Gastroesophageal sphincter (tissue), 3 donors: ENCODE measurements around the gene AP3S2.

Experiments used
- CTCF ChIP-seq, 4 experiments: fragments of 200-600 bp in 2 of 4; fragments of 450-650 bp in 2 of 4; sonication (generic) in 1 of 4; IDR thresholded peaks; one replicate each; pipeline ENCODE4 v1.5.1; 2017 to 2019; ENCODE audit warnings: antibody characterized with exemption in 4 of 4, mild to moderate bottlenecking in 2 of 4, moderate library complexity in 2 of 4
- POLR2A ChIP-seq, 2 donors: fragments of 450-650 bp; IDR thresholded peaks; one replicate each; pipeline ENCODE4 v1.6.1; 2017; ENCODE audit warnings: antibody characterized with exemption in 2 of 2, mild to moderate bottlenecking in 2 of 2, moderate library complexity in 1 of 2

DNA sequence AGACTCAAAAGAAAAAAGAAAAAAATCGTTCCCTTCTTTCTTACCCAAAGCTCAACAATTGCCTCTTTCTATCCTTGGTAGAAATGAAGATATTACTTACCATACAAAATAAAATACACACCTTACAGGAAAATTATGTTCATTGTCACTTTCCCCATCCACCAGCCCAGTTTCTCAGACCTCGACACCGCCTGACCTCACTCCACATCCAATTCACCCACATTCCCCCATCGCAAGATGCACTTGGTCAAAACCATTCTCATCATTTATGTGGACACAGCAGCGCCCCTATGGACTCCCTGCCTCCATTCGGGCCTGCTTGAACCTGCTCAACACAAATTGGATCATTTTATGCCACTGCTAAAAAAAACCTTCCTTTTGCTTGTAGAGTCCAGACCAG, 86.1 kb downstream of the AP3S2 start:
- TF ChIP-seq POLR2A (IDR thresholded peaks at IDR 0.05) (no peak), CTCF (IDR thresholded peaks at IDR 0.05) (no peak)
